ENCODE results near the gene TAC4.
A peak's percentile ranks its signal among the peaks of the same experiment; 100 is the strongest.

The TAC4 gene

GRCh38 chr17:49848019-49848473 lies at the start of gene TAC4:
Gene TAC4 (minus strand): TSS chr17:49848069. CDS start chr17:49848017, 52 bp downstream.
- no peak for DNase-seq

- DNase-seq: no peak
Observed at GRCh38 chr17:49896860-49897259, 49.0 kb upstream of the TAC4 start.

- DNase-seq: no peak
Observed at GRCh38 chr17:49896222-49896621, 48.4 kb upstream of the TAC4 start.

- DNase-seq: no peak
Observed at GRCh38 chr17:49895812-49896211, 47.9 kb upstream of the TAC4 start.

GRCh38 chr17:49894761-49895160 lies 46.9 kb upstream of the TAC4 start:
- no peak for DNase-seq

GRCh38 chr17:49891694-49892389 lies 44.0 kb upstream of the TAC4 start:
- DNase-seq: no peak

- no peak for DNase-seq
Observed at GRCh38 chr17:49891271-49891670, 43.4 kb upstream of the TAC4 start.

- DNase-seq: no peak
Observed at GRCh38 chr17:49890852-49891251, 43.0 kb upstream of the TAC4 start.

- no peak for DNase-seq
Observed at GRCh38 chr17:49890077-49890821, 42.4 kb upstream of the TAC4 start.

GRCh38 chr17:49889500-49889899 lies 41.6 kb upstream of the TAC4 start:
- DNase-seq: no peak

GRCh38 chr17:49887744-49888360 lies 40.0 kb upstream of the TAC4 start:
- no peak for DNase-seq

GRCh38 chr17:49887086-49887743 lies 39.3 kb upstream of the TAC4 start:
- DNase-seq: no peak

GRCh38 chr17:49886036-49886435 lies 38.2 kb upstream of the TAC4 start:
- DNase-seq: no peak

GRCh38 chr17:49882434-49882833 lies 34.6 kb upstream of the TAC4 start:
- no peak for DNase-seq

GRCh38 chr17:49881054-49881402 lies 33.2 kb upstream of the TAC4 start:
- no peak for DNase-seq

GRCh38 chr17:49880291-49881053 lies 32.6 kb upstream of the TAC4 start:
- DNase-seq: peak; percentile 75

GRCh38 chr17:49878931-49879904 lies 31.3 kb upstream of the TAC4 start:
- no peak for DNase-seq

- no peak for DNase-seq
Observed at GRCh38 chr17:49875685-49876084, 27.8 kb upstream of the TAC4 start.

- no peak for DNase-seq
Observed at GRCh38 chr17:49874911-49875310, 27.0 kb upstream of the TAC4 start.

- no peak for DNase-seq
Observed at GRCh38 chr17:49873926-49874325, 26.1 kb upstream of the TAC4 start.

- DNase-seq: peak; percentile 92
Observed at GRCh38 chr17:49873466-49873865, 25.6 kb upstream of the TAC4 start.
